ENCODE results near the gene UGT2B15.
"Not testable (repeated sequence)": the region's sequence is repeated elsewhere in the genome, so short reads cannot be mapped to it uniquely, and the experiment has no call there.

UGT2B15 gene

GRCh38 chr4:68670479-68670939, at the start of gene UGT2B15:
Gene UGT2B15, minus strand, starts transcription at chr4:68670652. Its CDS starts 34 bp downstream, at chr4:68670618.
- not testable (repeated sequence) for DNase-seq

DNA sequence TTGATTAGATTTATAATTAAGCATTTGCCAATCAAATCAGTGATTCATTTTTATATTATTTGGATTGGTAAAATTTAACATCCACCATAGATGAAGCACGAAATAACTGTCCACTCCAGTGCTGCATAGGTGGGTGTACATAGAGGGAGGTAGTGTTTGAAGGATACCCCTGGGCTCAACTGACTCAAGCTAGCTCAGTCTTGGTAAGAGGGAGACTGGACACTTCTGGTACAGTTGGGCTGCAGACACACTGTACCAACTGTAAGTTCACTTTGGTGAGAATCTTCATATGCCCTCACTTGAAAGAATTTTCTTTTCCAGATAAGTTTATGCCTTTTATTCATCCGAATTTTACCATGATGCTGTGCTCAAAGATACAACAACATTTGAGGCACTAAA, 48.6 kb upstream of the UGT2B15 start:
- no peak for DNase-seq

- no peak for DNase-seq
Measured at GRCh38 chr4:68718447-68719074, 48.1 kb upstream of the UGT2B15 start.

- no peak for DNase-seq
Measured at GRCh38 chr4:68717999-68718398, 47.5 kb upstream of the UGT2B15 start.

GRCh38 chr4:68714400-68714799, 43.9 kb upstream of the UGT2B15 start:
- no peak for DNase-seq

- DNase-seq: no peak
Measured at GRCh38 chr4:68712207-68712606, 41.8 kb upstream of the UGT2B15 start.

DNA sequence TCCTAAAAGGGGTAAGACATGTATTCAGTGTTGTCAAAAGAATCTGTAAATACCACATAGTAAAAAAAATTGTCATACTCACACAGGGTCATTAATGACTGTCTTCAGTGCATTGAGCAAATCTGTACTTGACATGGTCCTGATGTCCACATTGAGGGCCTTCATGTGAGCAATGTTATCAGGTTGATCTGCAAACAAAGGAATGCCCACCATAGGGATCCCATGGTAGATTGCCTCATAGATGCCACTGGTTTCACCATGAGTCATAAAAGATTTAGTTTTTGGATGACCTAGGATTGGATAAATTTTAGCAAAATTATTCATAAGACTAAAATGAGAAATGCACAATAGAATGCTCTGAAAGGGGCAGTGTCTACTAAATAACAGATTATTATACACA, 38.1 kb upstream of the UGT2B15 start:
- no peak for DNase-seq

DNA sequence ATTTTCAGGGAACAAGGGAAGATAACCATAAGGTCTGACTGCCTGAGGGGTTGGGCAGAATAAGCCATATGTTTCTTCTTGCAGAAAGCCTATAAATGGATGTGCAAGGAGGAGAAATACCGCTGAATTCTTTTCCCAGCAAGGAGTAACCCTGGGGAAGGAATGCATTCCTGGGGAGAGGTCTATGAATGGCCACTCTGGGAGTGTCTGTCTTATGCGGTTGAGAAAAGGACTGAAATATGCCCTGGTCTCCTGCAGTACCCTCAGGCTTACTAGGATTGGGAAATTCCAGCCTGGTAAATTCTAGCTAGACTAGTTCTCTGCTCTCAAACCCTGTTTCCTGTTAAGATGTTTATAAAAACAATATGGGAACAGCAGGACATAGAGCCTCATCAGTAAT, 32.7 kb upstream of the UGT2B15 start:
- not testable (repeated sequence) for DNase-seq

DNA sequence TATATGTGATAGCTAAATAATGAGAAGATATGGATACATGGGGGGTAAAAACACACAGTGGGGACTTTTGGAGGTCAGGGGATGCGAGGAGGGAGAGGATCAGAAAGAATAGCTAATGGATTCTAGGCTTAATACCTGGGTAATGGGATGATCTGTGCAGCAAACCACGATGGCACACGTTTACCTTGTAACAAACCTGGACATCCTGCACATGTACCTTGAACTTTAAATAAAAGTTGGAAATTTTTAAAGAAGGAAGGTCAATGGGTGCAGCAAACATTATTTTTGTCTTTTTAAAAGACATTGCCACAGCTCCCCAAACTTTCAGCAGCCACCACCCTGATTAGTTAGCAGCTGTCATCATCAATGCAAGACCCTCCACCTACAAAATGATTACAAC, 29.7 kb upstream of the UGT2B15 start:
- no peak for DNase-seq

DNA sequence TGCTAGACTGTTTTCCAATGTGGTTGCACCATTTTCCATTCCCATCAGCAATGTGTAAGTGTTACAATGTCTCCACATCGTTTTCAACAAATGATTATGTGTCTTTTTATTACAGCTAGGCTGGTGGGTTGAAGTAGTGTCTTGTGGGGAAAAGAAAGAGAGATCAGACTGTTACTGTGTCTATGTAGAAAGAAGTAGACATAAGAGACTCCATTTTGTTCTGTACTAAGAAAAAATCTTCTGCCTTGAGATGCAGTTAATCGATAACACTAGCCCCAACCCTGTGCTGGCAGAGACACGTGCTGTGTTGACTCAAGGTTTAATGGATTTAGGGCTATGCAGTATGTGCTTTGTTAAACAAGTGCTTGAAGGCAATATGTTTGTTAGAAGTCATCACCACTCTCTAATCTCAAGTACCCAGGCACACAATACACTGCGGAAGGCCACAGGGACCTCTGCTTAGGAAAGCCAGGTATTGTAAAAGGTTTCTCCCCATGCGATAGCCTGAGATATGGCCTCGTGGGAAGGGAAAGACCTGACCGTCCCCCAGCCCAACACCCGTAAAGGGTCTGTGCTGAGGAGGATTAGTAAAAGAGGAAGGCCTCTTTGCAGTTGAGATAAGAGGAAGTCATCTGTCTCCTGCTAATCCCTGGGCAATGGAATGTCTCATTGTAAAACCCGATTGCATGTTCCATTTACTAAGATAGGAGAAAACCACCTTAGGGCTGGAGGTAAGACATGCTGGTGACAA, 23.0 kb upstream of the UGT2B15 start:
- DNase-seq: no peak

GRCh38 chr4:68691186-68691585, 20.7 kb upstream of the UGT2B15 start:
- DNase-seq: no peak

GRCh38 chr4:68683034-68683433, 12.6 kb upstream of the UGT2B15 start:
- DNase-seq: no peak

- DNase-seq: not testable (repeated sequence)
Measured at GRCh38 chr4:68681298-68681697, 10.8 kb upstream of the UGT2B15 start.

DNA sequence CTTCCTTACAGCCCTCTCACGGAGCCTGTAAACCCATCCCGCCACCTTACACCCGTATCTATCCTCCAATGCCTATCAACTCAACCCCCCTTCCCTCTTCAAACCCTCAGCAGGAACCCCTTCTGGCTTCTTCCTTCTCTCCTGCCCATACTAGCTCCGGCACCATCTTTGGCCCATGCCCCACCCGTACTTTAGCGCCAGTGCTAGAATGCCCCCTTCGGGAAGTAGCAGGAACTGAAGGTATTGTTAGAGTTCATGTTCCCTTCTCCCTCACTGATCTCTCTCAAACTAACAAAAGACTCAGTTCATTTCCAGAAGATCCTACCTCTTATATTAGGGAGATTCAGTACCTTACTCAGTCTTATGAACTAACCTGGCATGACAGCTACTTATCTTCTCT, 2.7 kb upstream of the UGT2B15 start:
- no peak for DNase-seq

GRCh38 chr4:68671217-68671616, 765 bp upstream of the UGT2B15 start:
- DNase-seq: not testable (repeated sequence)

DNA sequence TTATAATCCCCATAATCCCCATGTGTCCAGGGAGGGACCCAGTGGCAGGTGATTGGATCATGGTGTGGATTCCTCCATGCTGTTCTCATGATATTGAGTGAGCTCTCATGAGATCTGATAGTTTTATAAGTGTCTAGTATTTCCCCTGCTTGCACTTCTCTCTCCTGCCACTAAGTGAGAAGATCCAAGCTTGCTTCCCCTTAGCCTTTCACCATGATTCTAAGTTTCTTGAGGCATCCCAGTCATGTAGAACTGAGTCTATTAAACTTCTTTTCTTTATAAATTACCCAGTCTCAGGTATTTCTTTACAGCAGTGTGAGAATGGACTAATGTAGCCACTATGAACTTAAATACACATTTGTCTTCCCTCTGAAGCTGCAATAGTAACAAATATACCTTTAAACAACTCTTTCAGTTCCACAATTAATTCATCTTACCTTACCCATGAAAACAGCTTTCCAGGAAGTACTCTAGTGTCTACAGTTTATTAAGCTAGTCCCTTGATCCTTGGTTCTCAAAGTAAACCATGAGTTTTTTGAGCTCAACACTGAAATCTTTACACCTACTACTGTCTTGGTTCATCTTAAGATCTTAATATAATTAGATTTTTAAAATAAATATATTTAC, 1.8 kb downstream of the UGT2B15 start:
- not testable (repeated sequence) for DNase-seq

- not testable (repeated sequence) for DNase-seq
Measured at GRCh38 chr4:68667551-68667950, 2.9 kb downstream of the UGT2B15 start.

- not testable (repeated sequence) for DNase-seq
Measured at GRCh38 chr4:68664721-68665120, 5.7 kb downstream of the UGT2B15 start.

DNA sequence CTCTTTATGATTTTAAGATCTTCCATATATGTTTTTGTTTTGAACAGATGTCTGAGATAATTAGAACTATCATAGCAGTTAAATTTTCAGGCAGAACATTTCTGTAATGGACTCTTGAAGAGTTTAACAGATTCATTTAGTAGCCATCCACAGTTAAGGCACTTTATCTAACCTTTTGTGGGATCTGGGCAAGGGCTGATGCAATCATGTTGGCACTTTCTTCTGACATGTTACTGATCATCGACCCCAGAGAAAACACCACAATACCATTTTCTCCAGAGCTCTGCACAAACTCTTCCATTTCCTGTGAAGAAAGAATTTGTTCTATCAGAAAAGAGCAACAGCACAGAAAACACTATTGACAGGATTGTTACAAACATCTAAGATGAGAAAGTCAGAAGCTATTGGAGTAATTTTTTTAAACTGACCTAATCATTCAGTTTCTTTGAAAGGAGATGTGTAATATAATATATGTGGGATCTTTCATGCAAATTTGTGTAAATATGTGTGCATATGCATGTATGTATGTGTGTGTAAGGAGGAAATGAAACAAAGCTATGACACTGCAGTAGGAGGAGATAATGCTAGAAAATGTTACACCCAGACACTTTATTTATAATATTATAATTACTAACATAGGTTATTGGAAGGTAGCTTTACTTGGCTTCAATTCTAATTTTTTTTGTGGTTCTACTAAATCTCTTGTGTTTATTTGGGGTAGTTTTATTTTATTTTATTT, 7.4 kb downstream of the UGT2B15 start:
- not testable (repeated sequence) for DNase-seq

DNA sequence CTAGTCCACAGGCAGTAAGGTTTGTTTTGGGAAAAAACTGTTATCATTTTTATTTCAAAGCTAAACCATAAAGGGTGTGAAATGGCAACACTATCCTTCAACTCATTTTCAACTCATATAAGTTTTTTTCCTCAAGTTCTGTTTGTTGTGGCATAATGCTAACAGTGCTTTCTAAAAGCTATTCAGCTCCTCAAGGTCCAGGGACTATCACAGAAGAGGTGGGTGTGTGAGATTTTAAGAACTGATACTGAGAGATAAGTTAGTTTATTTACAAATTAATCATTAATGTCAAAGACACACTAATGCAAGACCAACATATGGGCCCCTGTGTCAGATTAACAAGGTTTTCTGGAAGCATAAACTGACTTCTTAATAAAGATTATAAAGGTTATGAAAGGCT, 11.8 kb downstream of the UGT2B15 start:
- no peak for DNase-seq

DNA sequence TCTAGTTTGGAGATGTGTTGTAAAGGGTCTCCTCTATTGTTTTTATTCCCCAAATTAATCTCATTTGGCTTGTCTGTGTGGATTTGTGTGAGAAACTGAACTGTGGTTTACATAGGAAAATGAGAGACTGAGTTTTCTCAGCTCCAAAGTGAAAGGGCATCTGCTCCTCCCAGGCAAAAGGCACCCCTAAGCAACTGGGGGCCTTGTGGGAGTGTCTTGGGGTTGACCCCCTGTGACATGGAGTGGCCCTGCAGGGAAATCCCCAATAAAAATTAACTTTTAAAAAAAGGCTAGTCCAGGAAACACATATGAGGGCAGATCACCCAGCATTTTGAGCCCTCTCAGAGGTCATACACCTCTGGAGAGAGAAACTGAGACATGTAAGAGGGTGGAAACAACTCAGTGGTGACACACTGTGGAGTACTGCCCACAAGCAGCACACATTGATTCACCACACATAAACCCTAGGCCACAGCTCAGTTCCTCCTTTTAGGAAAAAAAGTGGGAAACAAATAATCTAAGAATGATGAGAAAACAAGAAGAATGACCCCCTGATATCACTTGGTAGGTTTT, 13.3 kb downstream of the UGT2B15 start:
- not testable (repeated sequence) for DNase-seq

DNA sequence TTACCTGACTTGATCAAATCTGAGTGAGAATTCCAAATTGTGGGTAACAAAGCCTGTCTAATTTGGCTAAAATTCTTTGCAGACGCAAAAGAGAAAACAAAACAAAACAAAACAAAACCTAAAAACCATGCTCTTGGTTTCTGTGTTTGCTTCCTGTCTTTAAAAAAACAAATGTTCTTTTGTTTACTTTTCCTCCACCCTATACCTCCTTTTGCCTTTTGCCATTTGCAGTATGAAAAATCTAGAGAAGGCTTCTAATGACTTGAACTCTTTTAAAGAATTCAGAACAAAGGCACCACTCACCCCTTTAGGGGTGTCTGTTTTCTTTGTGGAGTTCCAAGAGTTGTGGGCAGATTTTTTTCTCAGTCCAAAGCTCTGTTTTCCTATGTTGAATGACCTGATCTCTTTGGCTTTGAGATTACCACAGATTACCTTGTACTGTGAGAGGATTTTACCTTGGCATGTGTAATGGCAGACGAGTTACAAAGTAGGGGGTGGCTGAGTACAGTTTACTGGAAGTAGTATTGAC, 13.9 kb downstream of the UGT2B15 start:
- not testable (repeated sequence) for DNase-seq

Data from stimulated activated CD4-positive, alpha-beta T cell treated with anti-CD3 and anti-CD28 coated beads, Interleukin-4, amount 100 ng/mL, for 4 hours (primary cell).